ENCODE results near the gene ZNF462.

GRCh38 chr9:106958955-106959657 lies 96.1 kb downstream of the ZNF462 start:
- TF ChIP-seq CTCF (IDR thresholded peaks at IDR 0.05): no peak
- TF ChIP-seq POLR2AphosphoS5 (IDR thresholded peaks at IDR 0.05): no peak
